ENCODE data around the gene TACC2.

GRCh38 chr10:121981346-121981745, 7.6 kb upstream of the TACC2 start:
- TF ChIP-seq CTCF (IDR thresholded peaks at IDR 0.05; ENCODE audit: insufficient read depth, low read depth, low read length): no peak
- no peak for TF ChIP-seq EZH2 (IDR thresholded peaks at IDR 0.05; ENCODE audit: insufficient read depth, low read length)

Data from astrocyte (in vitro differentiated cells and primary cell).